GM04504 (cell line): ENCODE data around the gene IPCEF1.

Experiments used
- DNase-seq: peaks from one replicate; pipeline ENCODE4 v3.0.0-alpha.2; 2012; ENCODE audit warnings: low read depth

Gene IPCEF1

GRCh38 chr6:154159126-154159525, 197.5 kb downstream of the IPCEF1 start:
- DNase-seq: no peak

- DNase-seq: no peak
These were observed 198.9 kb downstream of the IPCEF1 start for GRCh38 chr6:154157706-154158105.

DNA sequence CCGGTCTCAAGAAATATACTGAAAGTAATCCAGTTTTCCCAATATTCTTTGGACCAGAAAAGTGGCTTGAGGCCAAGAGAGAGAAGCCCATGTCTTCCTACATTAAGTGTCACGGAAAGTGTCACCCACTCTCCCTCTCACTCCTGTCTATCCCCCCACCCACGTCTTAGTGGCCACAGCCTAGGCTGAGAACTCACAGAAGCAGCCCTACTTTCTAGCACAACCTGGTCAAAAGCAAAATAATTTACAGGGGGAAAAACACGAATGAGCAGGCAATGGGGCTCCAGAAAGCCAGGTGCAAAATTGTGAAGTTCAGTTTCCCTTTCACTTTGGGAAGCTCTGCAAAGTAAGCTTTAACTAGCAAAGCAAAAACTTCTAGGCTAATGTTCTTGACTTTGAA, 199.5 kb downstream of the IPCEF1 start:
- no peak for DNase-seq

- peak; percentile 8 for DNase-seq
These were observed 200.3 kb downstream of the IPCEF1 start for GRCh38 chr6:154156135-154156896.

GRCh38 chr6:154154389-154154967, 202.1 kb downstream of the IPCEF1 start:
- DNase-seq: peak; percentile 21

DNA sequence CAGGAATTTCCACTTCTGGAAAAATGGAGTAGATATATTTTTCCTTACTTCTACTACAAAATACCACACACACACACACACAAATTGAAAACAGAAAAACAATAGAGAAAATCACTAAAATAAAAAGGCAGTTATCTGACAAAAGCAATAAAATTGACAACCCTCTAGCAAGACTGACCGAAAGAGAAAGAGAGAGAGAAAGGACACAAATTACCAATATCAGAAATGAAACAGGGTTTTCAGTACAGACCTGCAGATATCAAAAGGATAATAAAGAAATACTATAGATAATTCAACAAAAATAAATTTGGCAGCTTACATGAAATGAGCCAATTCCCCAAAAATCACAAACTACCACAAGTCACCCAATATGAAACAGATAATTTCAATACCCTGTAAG, 212.8 kb downstream of the IPCEF1 start:
- no peak for DNase-seq

DNA sequence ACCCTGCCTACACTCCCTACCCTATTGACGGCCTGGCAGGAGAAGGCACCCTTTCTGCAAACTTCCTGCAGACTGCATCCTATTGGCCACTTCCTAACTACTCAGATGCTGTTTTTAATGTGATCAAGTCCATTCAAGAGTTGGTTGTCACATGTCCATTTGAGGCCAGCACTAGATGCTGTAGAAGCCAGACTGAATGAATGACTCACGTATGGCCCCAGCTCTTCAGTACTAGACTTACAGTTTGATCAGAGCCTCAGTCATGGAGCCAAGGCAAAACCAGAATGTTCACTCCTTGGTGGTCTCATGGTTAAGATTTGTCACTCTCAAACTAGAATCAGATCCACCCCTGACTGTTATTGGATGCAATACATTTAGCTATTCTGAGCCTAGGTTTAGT, 215.9 kb downstream of the IPCEF1 start:
- DNase-seq: no peak

GRCh38 chr6:154139892-154140291, 216.7 kb downstream of the IPCEF1 start:
- DNase-seq: no peak

DNA sequence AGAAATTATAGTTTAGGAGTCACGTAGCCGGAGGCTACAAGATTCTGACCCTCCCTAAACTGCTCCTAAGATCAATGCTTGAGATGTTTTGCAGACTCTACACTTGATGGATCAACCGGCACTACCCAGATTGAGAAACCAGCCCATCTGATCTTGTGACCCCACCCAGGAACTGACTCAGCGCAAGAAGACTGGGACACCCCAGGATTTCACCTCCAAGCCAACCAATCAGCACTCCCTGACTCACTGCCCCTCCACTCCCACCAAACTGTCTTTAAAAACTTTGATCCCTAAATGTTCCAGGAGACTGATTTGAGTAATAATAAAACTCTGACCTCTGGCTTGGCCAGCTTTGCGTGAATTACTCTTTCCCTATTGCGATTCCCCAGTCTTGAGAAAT, 217.8 kb downstream of the IPCEF1 start:
- no peak for DNase-seq

GRCh38 chr6:154134471-154135147, 222.0 kb downstream of the IPCEF1 start:
- DNase-seq: no peak

- no peak for DNase-seq
These were observed 228.9 kb downstream of the IPCEF1 start for GRCh38 chr6:154127657-154128056.

- no peak for DNase-seq
These were observed 231.2 kb downstream of the IPCEF1 start for GRCh38 chr6:154125421-154125820.

- no peak for DNase-seq
These were observed 233.2 kb downstream of the IPCEF1 start for GRCh38 chr6:154123155-154123956.

DNA sequence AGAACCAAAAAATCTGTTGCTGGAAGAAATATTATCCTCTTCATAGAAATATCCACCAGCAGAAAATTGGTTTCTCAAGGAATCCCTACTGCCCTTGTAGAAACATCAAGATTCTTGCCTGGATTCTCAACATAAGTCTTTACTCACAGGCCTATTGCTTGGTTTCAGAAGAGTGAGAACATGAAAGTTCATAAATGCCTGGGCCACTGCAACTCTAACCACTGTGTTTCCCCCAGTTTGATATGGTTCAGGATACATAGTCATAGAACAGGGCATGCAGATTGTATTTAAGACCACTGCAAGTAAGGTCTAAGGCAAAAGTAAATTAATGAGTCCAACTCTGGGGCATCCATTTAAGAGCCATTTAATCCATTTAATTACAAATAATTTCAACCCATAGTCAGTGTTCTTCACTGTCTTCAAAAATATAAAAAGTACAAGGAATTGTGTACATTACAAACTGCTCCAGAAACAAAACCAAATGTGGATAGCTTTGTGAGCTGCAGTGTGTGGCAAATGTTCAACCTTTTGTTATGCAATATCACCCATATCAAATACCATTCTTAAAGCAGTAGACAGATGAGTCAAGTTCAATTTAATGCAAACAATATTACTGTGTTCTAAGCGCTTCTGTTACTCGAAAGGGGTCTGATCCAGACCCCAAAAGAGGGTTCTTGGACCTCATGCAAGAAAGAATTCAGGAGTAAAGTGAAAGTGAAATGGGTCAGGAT, 234.2 kb downstream of the IPCEF1 start:
- DNase-seq: no peak

DNA sequence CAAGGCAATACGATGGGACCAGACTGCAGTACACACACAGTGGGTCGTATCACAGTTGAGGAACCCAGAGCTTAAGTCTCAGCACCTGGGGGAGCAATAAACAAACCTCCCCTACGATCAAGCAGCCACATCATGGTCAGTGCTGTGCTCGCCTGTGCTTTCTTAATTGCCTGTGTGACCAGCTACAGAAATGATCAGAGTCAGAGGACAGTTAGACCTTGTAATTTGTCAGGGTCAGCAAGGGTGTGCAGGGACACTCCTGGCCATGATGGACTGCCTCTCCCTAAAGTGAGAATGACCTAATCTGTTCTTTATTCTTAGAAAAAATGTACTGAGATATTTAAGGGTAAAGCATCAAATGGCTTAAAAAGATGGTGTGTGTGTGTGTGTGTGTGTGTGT, 239.1 kb downstream of the IPCEF1 start:
- DNase-seq: no peak

DNA sequence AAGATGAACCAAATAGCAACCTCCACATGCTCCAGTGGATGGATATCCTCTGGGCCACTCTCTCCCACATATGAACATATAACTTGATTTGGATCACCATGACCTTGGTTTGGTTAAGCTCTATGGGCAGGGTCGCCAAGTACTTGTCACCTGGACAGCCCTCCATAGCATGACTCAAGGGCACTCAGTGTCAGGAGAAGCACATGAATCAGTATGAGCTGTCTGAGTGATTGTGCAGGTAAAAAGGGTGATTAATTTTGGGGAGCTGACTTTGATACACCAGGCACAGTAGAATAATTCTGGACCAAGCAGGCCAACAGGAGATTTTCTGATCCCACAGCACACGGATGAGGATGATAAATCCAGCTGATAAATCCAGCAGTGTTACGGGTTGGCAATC, 243.2 kb downstream of the IPCEF1 start:
- DNase-seq: no peak

DNA sequence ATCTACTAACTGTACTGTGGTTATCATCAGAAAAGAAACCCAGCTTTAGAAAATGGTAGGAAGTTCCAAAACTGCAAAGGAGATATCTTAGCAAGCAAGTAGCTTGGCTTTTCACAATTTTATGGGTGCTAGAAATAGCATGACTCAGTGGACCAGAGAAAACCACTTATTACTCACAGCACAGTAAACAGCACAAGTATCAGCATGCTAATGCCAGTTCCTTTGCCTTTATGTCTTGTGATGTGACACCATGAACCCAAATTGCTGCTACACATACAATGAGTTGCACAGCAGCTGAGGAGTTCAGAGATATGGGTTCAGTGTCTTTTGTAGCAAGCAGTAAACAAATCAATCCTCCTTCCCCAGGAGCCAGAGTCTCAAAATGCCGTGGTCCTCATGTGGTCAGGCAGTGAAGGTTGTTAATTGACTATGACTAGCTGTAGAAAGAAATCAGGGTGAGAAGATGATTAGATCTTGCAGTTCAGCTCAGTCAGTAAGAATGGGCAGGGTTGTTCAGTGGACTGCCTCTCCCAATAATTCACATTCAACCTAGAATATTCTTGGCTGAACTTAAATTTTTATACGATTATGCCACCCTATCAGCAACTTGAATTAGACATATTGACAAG, 244.3 kb downstream of the IPCEF1 start:
- no peak for DNase-seq

DNA sequence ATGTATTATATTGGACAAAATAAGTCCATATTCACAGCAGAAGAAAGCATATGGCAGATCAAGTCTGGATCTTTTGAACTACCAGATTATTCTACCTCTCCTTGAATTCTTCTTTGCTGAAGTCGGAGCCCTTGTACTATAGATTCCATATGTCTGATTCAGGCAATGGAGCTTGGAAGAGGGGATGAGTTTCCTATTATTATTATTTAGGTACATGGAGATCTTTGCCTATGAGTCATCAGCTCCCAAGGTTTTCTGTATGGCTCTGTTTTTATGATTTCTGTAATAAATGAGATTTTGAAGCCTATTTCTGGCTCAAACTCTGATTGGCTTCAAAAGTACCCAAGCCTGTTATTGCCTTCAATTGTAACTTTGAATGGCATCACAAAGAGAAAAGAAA, 245.6 kb downstream of the IPCEF1 start:
- no peak for DNase-seq

DNA sequence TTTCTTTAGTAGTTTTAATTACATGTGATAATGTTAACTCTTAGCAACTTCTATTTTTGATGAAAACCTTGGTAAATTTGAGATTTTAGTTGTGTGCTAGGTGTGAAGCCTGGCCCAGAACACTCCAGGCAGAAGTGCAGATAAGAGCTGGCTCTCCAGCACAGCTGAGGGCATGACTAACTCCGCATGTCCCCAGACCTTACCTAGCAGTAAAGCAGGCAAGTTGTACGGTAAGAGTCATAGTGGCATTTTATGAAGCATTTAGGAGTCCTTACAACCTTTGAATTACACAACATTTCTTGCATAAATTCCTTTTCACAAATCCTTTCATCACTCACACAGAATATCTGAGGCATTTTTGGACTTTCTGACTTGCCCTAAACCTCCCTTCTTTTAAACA, 250.4 kb downstream of the IPCEF1 start:
- DNase-seq: no peak
